ENCODE data around the gene TAAR1. TPM values are rescaled to one million over a fixed set of nuclear protein-coding genes. Genes with fewer than 3 reads are reported as not detected.

Gene TAAR1
- total RNA-seq, 4 donors from 2014 or later = not detected

- no peak for TF ChIP-seq EP300 (IDR thresholded peaks at IDR 0.05; ENCODE audit: low read depth)
- TF ChIP-seq, protein P1, sequence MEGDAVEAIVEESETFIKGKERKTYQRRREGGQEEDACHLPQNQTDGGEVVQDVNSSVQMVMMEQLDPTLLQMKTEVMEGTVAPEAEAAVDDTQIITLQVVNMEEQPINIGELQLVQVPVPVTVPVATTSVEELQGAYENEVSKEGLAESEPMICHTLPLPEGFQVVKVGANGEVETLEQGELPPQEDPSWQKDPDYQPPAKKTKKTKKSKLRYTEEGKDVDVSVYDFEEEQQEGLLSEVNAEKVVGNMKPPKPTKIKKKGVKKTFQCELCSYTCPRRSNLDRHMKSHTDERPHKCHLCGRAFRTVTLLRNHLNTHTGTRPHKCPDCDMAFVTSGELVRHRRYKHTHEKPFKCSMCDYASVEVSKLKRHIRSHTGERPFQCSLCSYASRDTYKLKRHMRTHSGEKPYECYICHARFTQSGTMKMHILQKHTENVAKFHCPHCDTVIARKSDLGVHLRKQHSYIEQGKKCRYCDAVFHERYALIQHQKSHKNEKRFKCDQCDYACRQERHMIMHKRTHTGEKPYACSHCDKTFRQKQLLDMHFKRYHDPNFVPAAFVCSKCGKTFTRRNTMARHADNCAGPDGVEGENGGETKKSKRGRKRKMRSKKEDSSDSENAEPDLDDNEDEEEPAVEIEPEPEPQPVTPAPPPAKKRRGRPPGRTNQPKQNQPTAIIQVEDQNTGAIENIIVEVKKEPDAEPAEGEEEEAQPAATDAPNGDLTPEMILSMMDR (IDR thresholded peaks at IDR 0.05) = no peak
- no peak for TF ChIP-seq POLR2AphosphoS5 (IDR thresholded peaks at IDR 0.05)
- Histone ChIP-seq H3K4me1 (no peaks in the 10 kb centered on the region), H3K27ac (no peak overlapping the region), H3K4me3 (no peak overlapping the region), H3K36me3 (no peaks in the 10 kb centered on the region), H3K27me3 (no peaks in the 10 kb centered on the region), H3K9me3 (peaks cover 0 to 3% of the 10 kb centered on the region in 2 donors)
- WGBS, 2 donors (ENCODE audit: low coverage in 1 of 2) = 85 to 93% methylated on average over 2 of the region's 2 CpGs
- no peak for DNase-seq
- intact Hi-C loops (cut with DNase I; ENCODE audit: low total_unique reads) (no loop called here), in situ Hi-C loops (cut with MboI; ENCODE audit: low pct_ligation_motif_present in 1 of 4, low pct_unique_long_range_greater_than_20kb in 1 of 4, low sequenced_read_pairs in 3 of 4) (no loop called here)
Observed at GRCh38 chr6:132633362-132633761, 25.6 kb downstream of the TAAR1 start.

GRCh38 chr6:132624175-132624574 lies 34.8 kb downstream of the TAAR1 start, which contains the start of gene TAAR2:
Gene TAAR2 (minus strand): TSS chr6:132624275. CDS start chr6:132624275, 0 bp downstream.
- no peak within 1 kb of the TSS for H3K27ac ChIP-seq
- no peaks in the 10 kb centered on the region for H3K9me3 ChIP-seq
- no peaks in the 10 kb centered on the region for H3K27me3 ChIP-seq
- TF ChIP-seq POLR2A (IDR thresholded peaks at IDR 0.05) (no peak), EP300 (IDR thresholded peaks at IDR 0.05; ENCODE audit: low read depth) (no peak), POLR2AphosphoS5 (IDR thresholded peaks at IDR 0.05) (no peak)
- TF ChIP-seq, protein P1 (IDR thresholded peaks at IDR 0.05) = no peak
- 89% methylated on average over 6 of the region's 6 CpGs; no CpG with 5 or more reads in 1 of the 2 donors for WGBS, 2 donors (ENCODE audit: low coverage in 1 of 2)
- in situ Hi-C loops (cut with MboI; ENCODE audit: low pct_ligation_motif_present in 1 of 4, low pct_unique_long_range_greater_than_20kb in 1 of 4, low sequenced_read_pairs in 3 of 4) (no loop called here), intact Hi-C loops (cut with DNase I; ENCODE audit: low total_unique reads) (no loop called here)
- no peaks in the 10 kb centered on the region for H3K36me3 ChIP-seq
- H3K4me1 ChIP-seq = no peaks in the 10 kb centered on the region
- H3K4me3 ChIP-seq = no peak within 1 kb of the TSS
- no peak for DNase-seq

- Histone ChIP-seq H3K4me1 (no peaks in the 10 kb centered on the region), H3K27me3 (no peaks in the 10 kb centered on the region), H3K27ac (no peak overlapping the region), H3K9me3 (no peaks in the 10 kb centered on the region), H3K36me3 (no peaks in the 10 kb centered on the region), H3K4me3 (no peak overlapping the region)
- intact Hi-C loops (cut with DNase I; ENCODE audit: low total_unique reads) = no loop called here
- no peak for DNase-seq
- WGBS, 2 donors (ENCODE audit: low coverage in 1 of 2) = 47 to 65% methylated on average over 6 of the region's 6 CpGs
- in situ Hi-C loops (cut with MboI; ENCODE audit: low pct_ligation_motif_present in 1 of 4, low pct_unique_long_range_greater_than_20kb in 1 of 4, low sequenced_read_pairs in 3 of 4) = no loop called here
- TF ChIP-seq POLR2A (IDR thresholded peaks at IDR 0.05) (no peak), POLR2AphosphoS5 (IDR thresholded peaks at IDR 0.05) (no peak), EP300 (IDR thresholded peaks at IDR 0.05; ENCODE audit: low read depth) (no peak)
- TF ChIP-seq, protein P1 (IDR thresholded peaks at IDR 0.05) = no peak
Observed at GRCh38 chr6:132623106-132623845, 35.7 kb downstream of the TAAR1 start.

GRCh38 chr6:132616677-132617076 lies 42.3 kb downstream of the TAAR1 start:
- Histone ChIP-seq H3K36me3 (no peaks in the 10 kb centered on the region), H3K27me3 (no peaks in the 10 kb centered on the region), H3K4me1 (peaks cover 0 to 13% (median 6%) of the 10 kb centered on the region in 4 donors), H3K4me3 (no peak overlapping the region), H3K27ac (no peak overlapping the region), H3K9me3 (no peaks in the 10 kb centered on the region)
- TF ChIP-seq EP300 (IDR thresholded peaks at IDR 0.05; ENCODE audit: low read depth) (no peak), POLR2A (IDR thresholded peaks at IDR 0.05) (no peak), POLR2AphosphoS5 (IDR thresholded peaks at IDR 0.05) (no peak)
- TF ChIP-seq, protein P1 (IDR thresholded peaks at IDR 0.05) = no peak
- intact Hi-C loops (cut with DNase I; ENCODE audit: low total_unique reads) = no loop called here
- in situ Hi-C loops (cut with MboI; ENCODE audit: low pct_ligation_motif_present in 1 of 4, low pct_unique_long_range_greater_than_20kb in 1 of 4, low sequenced_read_pairs in 3 of 4) = no loop called here
- DNase-seq = no peak
- 42 to 60% methylated on average over 1 of the region's 1 CpG for WGBS, 2 donors (ENCODE audit: low coverage in 1 of 2)
